HG03135 (cell line): ENCODE data around the gene TSGA10IP.

Source experiments
- ATAC-seq: cut with Tn5 transposase; IDR thresholded peaks from one replicate; pipeline ENCODE4 v1.9.1; 2021; ENCODE audit warnings: mild to moderate bottlenecking, moderate library complexity; ENCODE audit not compliant: unreplicated experiment

Gene TSGA10IP

GRCh38 chr11:66003291-66003690 lies 58.0 kb downstream of the TSGA10IP start:
- no peak for ATAC-seq

GRCh38 chr11:66004186-66004585 lies 58.9 kb downstream of the TSGA10IP start:
- ATAC-seq: no peak

GRCh38 chr11:66006134-66006890 lies 61.0 kb downstream of the TSGA10IP start:
- ATAC-seq: no peak

- no peak for ATAC-seq
Observed at GRCh38 chr11:66006891-66007176, 61.6 kb downstream of the TSGA10IP start.

- no peak for ATAC-seq
Observed at GRCh38 chr11:66007201-66007634, 61.9 kb downstream of the TSGA10IP start.

GRCh38 chr11:66008095-66008467 lies 62.8 kb downstream of the TSGA10IP start:
- ATAC-seq: no peak

GRCh38 chr11:66008468-66009101 lies 63.3 kb downstream of the TSGA10IP start:
- ATAC-seq: no peak
